ENCODE data around the gene TCTN2.

TCTN2 gene

DNA sequence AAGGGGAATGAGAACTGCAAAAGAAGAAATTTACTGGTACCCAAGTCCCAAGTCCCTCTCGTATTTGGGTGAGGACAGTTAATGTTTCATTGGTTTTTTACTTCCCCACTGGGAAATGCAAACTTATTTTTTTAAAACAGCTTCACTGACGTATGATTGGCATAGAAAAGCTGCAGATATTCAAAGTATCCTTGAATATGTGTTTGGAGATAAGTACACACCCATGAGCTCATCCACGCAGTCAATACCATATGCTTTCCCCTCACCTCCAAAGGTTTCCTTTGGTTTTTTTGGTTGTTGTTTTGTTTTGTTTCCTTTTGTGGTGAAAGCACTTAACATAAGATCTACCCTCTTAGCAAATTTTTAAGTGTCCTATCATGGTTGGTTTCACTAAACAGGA lies 13.1 kb downstream of the TCTN2 start:
- Histone ChIP-seq H3K9me3 (replicated peaks; ENCODE audit: insufficient read depth, low read length) (no peaks in the 10 kb centered on the region), H3K9me2 (replicated peaks; ENCODE audit: insufficient read depth, low read length) (no peaks in the 10 kb centered on the region), H3K36me3 (replicated peaks; ENCODE audit: insufficient read depth, low read length) (no peaks in the 10 kb centered on the region), H3K27ac (ENCODE audit: low read length) (no peak overlapping the region), H3K4me1 (ENCODE audit: low read length) (no peaks in the 10 kb centered on the region), H3K27me3 (replicated peaks; ENCODE audit: insufficient read depth, low read length) (no peaks in the 10 kb centered on the region), H4K20me1 (ENCODE audit: insufficient read depth, low read length) (no peaks in the 10 kb centered on the region), H3F3A (ENCODE audit: insufficient read depth, low read length) (no peaks in the 10 kb centered on the region), H3K9ac (ENCODE audit: low read length) (no peak overlapping the region), H3K4me3 (ENCODE audit: low read length) (no peak overlapping the region), H3K79me2 (ENCODE audit: low read length) (no peaks in the 10 kb centered on the region), H2AFZ (ENCODE audit: low read length) (no peak overlapping the region), H3K4me2 (ENCODE audit: low read depth, low read length) (no peak overlapping the region)
- no peak for TF ChIP-seq EZH2phosphoT487 (IDR thresholded peaks at IDR 0.05; ENCODE audit: low read length)
- TF ChIP-seq EZH2 (optimal IDR thresholded peaks at IDR 0.05; ENCODE audit: low read depth, low read length), result no peak
- TF ChIP-seq, protein P1, sequence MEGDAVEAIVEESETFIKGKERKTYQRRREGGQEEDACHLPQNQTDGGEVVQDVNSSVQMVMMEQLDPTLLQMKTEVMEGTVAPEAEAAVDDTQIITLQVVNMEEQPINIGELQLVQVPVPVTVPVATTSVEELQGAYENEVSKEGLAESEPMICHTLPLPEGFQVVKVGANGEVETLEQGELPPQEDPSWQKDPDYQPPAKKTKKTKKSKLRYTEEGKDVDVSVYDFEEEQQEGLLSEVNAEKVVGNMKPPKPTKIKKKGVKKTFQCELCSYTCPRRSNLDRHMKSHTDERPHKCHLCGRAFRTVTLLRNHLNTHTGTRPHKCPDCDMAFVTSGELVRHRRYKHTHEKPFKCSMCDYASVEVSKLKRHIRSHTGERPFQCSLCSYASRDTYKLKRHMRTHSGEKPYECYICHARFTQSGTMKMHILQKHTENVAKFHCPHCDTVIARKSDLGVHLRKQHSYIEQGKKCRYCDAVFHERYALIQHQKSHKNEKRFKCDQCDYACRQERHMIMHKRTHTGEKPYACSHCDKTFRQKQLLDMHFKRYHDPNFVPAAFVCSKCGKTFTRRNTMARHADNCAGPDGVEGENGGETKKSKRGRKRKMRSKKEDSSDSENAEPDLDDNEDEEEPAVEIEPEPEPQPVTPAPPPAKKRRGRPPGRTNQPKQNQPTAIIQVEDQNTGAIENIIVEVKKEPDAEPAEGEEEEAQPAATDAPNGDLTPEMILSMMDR (IDR thresholded peaks at IDR 0.05; ENCODE audit: low read length), result no peak
- DNase-seq, result no peak

DNA sequence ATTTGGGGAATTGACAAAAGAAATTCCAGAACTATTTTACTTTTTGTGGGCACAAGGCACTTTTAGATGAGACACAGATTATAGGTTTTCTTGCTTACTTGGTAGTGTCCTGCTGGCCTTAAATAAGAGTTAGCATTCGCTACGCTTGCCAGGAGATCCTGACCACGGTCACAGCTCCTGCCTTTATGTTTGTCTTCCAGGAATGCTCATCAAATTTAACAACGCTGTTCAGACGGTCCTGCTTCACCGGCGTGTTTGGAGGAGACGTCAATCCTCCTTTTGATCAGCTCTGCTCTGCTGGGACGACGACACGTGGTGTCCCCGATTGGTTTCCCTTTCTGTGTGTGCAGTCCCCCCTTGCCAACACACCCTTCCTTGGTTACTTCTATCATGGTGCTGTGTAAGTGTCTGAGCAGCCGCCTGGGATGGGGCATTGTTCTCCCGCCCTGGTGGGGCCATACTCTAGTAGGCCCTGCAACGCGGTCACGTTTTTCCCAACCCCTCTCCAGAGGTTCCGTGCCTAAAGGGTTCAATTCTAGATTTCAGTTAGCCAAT lies 15.8 kb downstream of the TCTN2 start:
- H3K36me3 ChIP-seq (replicated peaks; ENCODE audit: insufficient read depth, low read length), result no peaks in the 10 kb centered on the region
- no peak overlapping the region for H3K4me2 ChIP-seq (ENCODE audit: low read depth, low read length)
- H3K4me1 ChIP-seq (ENCODE audit: low read length), result no peaks in the 10 kb centered on the region
- H3K79me2 ChIP-seq (ENCODE audit: low read length), result no peaks in the 10 kb centered on the region
- no peak overlapping the region for H3K9ac ChIP-seq (ENCODE audit: low read length)
- no peaks in the 10 kb centered on the region for H3K9me2 ChIP-seq (replicated peaks; ENCODE audit: insufficient read depth, low read length)
- H4K20me1 ChIP-seq (ENCODE audit: insufficient read depth, low read length), result no peaks in the 10 kb centered on the region
- no peaks in the 10 kb centered on the region for H3K9me3 ChIP-seq (replicated peaks; ENCODE audit: insufficient read depth, low read length)
- H2AFZ ChIP-seq (ENCODE audit: low read length), result no peak overlapping the region
- H3F3A ChIP-seq (ENCODE audit: insufficient read depth, low read length), result no peaks in the 10 kb centered on the region
- H3K27me3 ChIP-seq (replicated peaks; ENCODE audit: insufficient read depth, low read length), result no peaks in the 10 kb centered on the region
- no peak overlapping the region for H3K27ac ChIP-seq (ENCODE audit: low read length)
- TF ChIP-seq EZH2 (optimal IDR thresholded peaks at IDR 0.05; ENCODE audit: low read depth, low read length), result no peak
- TF ChIP-seq EZH2phosphoT487 (IDR thresholded peaks at IDR 0.05; ENCODE audit: low read length), result no peak
- no peak overlapping the region for H3K4me3 ChIP-seq (ENCODE audit: low read length)
- no peak for DNase-seq

- TF ChIP-seq, protein P1 (IDR thresholded peaks at IDR 0.05; ENCODE audit: low read length), result no peak
- no peaks in the 10 kb centered on the region for H3K9me3 ChIP-seq (replicated peaks; ENCODE audit: insufficient read depth, low read length)
- no peaks in the 10 kb centered on the region for H3F3A ChIP-seq (ENCODE audit: insufficient read depth, low read length)
- H4K20me1 ChIP-seq (ENCODE audit: insufficient read depth, low read length), result no peaks in the 10 kb centered on the region
- H3K4me1 ChIP-seq (ENCODE audit: low read length), result no peaks in the 10 kb centered on the region
- DNase-seq, result no peak
- H3K27ac ChIP-seq (ENCODE audit: low read length), result no peak overlapping the region
- H3K36me3 ChIP-seq (replicated peaks; ENCODE audit: insufficient read depth, low read length), result no peaks in the 10 kb centered on the region
- no peaks in the 10 kb centered on the region for H3K9me2 ChIP-seq (replicated peaks; ENCODE audit: insufficient read depth, low read length)
- no peak overlapping the region for H3K9ac ChIP-seq (ENCODE audit: low read length)
- H3K27me3 ChIP-seq (replicated peaks; ENCODE audit: insufficient read depth, low read length), result no peaks in the 10 kb centered on the region
- no peak overlapping the region for H3K4me2 ChIP-seq (ENCODE audit: low read depth, low read length)
- H3K4me3 ChIP-seq (ENCODE audit: low read length), result no peak overlapping the region
- H3K79me2 ChIP-seq (ENCODE audit: low read length), result no peaks in the 10 kb centered on the region
- no peak overlapping the region for H2AFZ ChIP-seq (ENCODE audit: low read length)
These were observed 19.4 kb downstream of the TCTN2 start for GRCh38 chr12:123690191-123690840.

DNA sequence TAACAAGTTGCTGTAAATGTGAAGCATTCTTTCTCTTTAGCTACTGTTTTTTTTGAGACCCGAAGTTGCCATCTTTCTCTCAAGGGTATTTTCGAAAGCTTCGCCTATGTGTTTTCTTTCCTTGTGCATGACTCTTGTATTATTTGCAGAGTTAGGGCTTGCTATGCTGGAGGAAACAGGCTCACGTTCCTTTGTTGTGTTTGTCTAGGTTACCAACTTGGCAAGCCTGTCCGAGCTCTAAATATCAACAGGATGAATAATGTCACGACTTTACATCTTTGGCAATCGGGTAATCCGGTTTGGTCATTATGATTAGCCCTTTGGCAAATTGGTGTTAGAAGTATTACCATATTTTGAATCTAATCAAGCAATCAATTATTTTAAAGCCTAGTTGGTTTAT lies 25.3 kb downstream of the TCTN2 start:
- Histone ChIP-seq H3K4me2 (ENCODE audit: low read depth, low read length) (no peak overlapping the region), H3K79me2 (ENCODE audit: low read length) (no peaks in the 10 kb centered on the region), H3K27me3 (replicated peaks; ENCODE audit: insufficient read depth, low read length) (no peaks in the 10 kb centered on the region), H3K36me3 (replicated peaks; ENCODE audit: insufficient read depth, low read length) (no peaks in the 10 kb centered on the region), H3K9me3 (replicated peaks; ENCODE audit: insufficient read depth, low read length) (no peaks in the 10 kb centered on the region), H3K4me1 (ENCODE audit: low read length) (no peaks in the 10 kb centered on the region), H3K4me3 (ENCODE audit: low read length) (no peak overlapping the region), H3K9me2 (replicated peaks; ENCODE audit: insufficient read depth, low read length) (no peaks in the 10 kb centered on the region), H4K20me1 (ENCODE audit: insufficient read depth, low read length) (no peaks in the 10 kb centered on the region), H3K9ac (ENCODE audit: low read length) (no peak overlapping the region), H3K27ac (ENCODE audit: low read length) (no peak overlapping the region), H2AFZ (ENCODE audit: low read length) (no peak overlapping the region), H3F3A (ENCODE audit: insufficient read depth, low read length) (no peaks in the 10 kb centered on the region)
- DNase-seq, result no peak
- TF ChIP-seq EZH2phosphoT487 (IDR thresholded peaks at IDR 0.05; ENCODE audit: low read length), result no peak
- TF ChIP-seq, protein P1 (IDR thresholded peaks at IDR 0.05; ENCODE audit: low read length), result no peak
- no peak for TF ChIP-seq EZH2 (optimal IDR thresholded peaks at IDR 0.05; ENCODE audit: low read depth, low read length)
